Measurements from ENCODE around the gene HASPIN.
"Not testable (repeated sequence)": the region's sequence is repeated elsewhere in the genome, so short reads cannot be mapped to it uniquely, and the experiment has no call there.

GRCh38 chr17:3702041-3702539 lies 21.6 kb upstream of the HASPIN start:
- TF ChIP-seq CTCF (conservative IDR thresholded peaks at IDR 0.05); EZH2 (IDR thresholded peaks at IDR 0.05; ENCODE audit: low read depth): not testable (repeated sequence)

Measured in PC-9 (cell line).